Measurements from ENCODE around the gene OBP2B.

DNA sequence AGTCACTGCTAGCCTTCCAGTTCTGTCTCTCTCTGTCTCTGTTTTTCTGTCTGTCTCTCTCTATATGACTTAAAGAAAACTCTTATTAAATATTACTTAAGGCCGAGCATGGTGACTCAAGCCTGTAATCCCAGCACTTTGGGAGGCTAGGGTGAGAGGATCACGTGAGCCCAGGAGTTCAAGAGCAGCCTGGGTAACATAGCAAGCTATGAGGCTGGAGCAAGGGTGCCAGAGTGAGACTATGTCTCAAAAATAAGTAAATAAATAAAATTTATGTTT lies 43.7 kb downstream of the OBP2B start:
- no peak for TF ChIP-seq CTCF (IDR thresholded peaks at IDR 0.05)
- TF ChIP-seq POLR2A (IDR thresholded peaks at IDR 0.05): no peak
- TF ChIP-seq POLR2AphosphoS5 (IDR thresholded peaks at IDR 0.05): no peak
- TF ChIP-seq EP300 (IDR thresholded peaks at IDR 0.05): no peak
